Measurements from ENCODE around the gene MAN1A2.
A peak's percentile ranks its signal among the peaks of the same experiment; 100 is the strongest.

The MAN1A2 gene

GRCh38 chr1:117511273-117511672, 144.0 kb downstream of the MAN1A2 start:
- TF ChIP-seq CTCF (IDR thresholded peaks at IDR 0.05; ENCODE audit: low read depth, low read length, poor library complexity, severe bottlenecking) = no peak
- TF ChIP-seq EZH2phosphoT487 (IDR thresholded peaks at IDR 0.05; ENCODE audit: borderline replicate concordance, low read length) = no peak
- H3F3A ChIP-seq (ENCODE audit: control insufficient read depth, insufficient read depth) = no peaks in the 10 kb centered on the region
- H3K4me1 ChIP-seq (ENCODE audit: control insufficient read depth, low read length) = no peaks in the 10 kb centered on the region
- H3K27me3 ChIP-seq (ENCODE audit: control insufficient read depth, low read length) = no peaks in the 10 kb centered on the region
- no peaks in the 10 kb centered on the region for H3K79me2 ChIP-seq (ENCODE audit: control insufficient read depth, low read length)
- H3K27ac ChIP-seq (ENCODE audit: low read depth, low read length) = no peak overlapping the region
- H4K20me1 ChIP-seq (ENCODE audit: control insufficient read depth, insufficient read depth, low read depth, low read length) = no peaks in the 10 kb centered on the region
- no peak overlapping the region for H3K4me3 ChIP-seq (ENCODE audit: low read length)
- no peaks in the 10 kb centered on the region for H3K9me2 ChIP-seq (replicated peaks; ENCODE audit: control insufficient read depth, low read length)
- H3K36me3 ChIP-seq (ENCODE audit: control insufficient read depth, low read length) = peaks cover 5% of the 10 kb centered on the region; the same call in 1 of the 2 replicates
- no peaks in the 10 kb centered on the region for H3K9me3 ChIP-seq (ENCODE audit: control insufficient read depth, insufficient read depth, low read length)
- H3K4me2 ChIP-seq (ENCODE audit: low read length) = no peak overlapping the region

GRCh38 chr1:117512728-117513321, 145.6 kb downstream of the MAN1A2 start:
- Histone ChIP-seq H3K4me3 (ENCODE audit: low read length) (no peak overlapping the region), H3K4me1 (ENCODE audit: control insufficient read depth, low read length) (no peaks in the 10 kb centered on the region), H4K20me1 (ENCODE audit: control insufficient read depth, insufficient read depth, low read depth, low read length) (no peaks in the 10 kb centered on the region), H3K4me2 (ENCODE audit: low read length) (no peak overlapping the region), H3K79me2 (ENCODE audit: control insufficient read depth, low read length) (no peaks in the 10 kb centered on the region), H3K36me3 (ENCODE audit: control insufficient read depth, low read length) (peaks cover 7% of the 10 kb centered on the region; the same call in 1 of the 2 replicates), H3K27me3 (ENCODE audit: control insufficient read depth, low read length) (no peaks in the 10 kb centered on the region), H3K9me2 (replicated peaks; ENCODE audit: control insufficient read depth, low read length) (no peaks in the 10 kb centered on the region), H3K9me3 (ENCODE audit: control insufficient read depth, insufficient read depth, low read length) (no peaks in the 10 kb centered on the region), H3K27ac (ENCODE audit: low read depth, low read length) (no peak overlapping the region), H3F3A (ENCODE audit: control insufficient read depth, insufficient read depth) (no peaks in the 10 kb centered on the region)
- TF ChIP-seq CTCF (IDR thresholded peaks at IDR 0.05; ENCODE audit: low read depth, low read length, poor library complexity, severe bottlenecking) = peak; percentile 57
- no peak for TF ChIP-seq EZH2phosphoT487 (IDR thresholded peaks at IDR 0.05; ENCODE audit: borderline replicate concordance, low read length)

GRCh38 chr1:117523111-117523510, 155.9 kb downstream of the MAN1A2 start:
- Histone ChIP-seq H3K79me2 (ENCODE audit: control insufficient read depth, low read length) (no peaks in the 10 kb centered on the region), H3F3A (ENCODE audit: control insufficient read depth, insufficient read depth) (no peaks in the 10 kb centered on the region), H3K27me3 (ENCODE audit: control insufficient read depth, low read length) (no peaks in the 10 kb centered on the region), H3K27ac (ENCODE audit: low read depth, low read length) (no peak overlapping the region), H3K4me3 (ENCODE audit: low read length) (no peak overlapping the region), H3K4me2 (ENCODE audit: low read length) (no peak overlapping the region), H3K36me3 (ENCODE audit: control insufficient read depth, low read length) (no peaks in the 10 kb centered on the region), H3K9me2 (replicated peaks; ENCODE audit: control insufficient read depth, low read length) (no peaks in the 10 kb centered on the region), H3K9me3 (ENCODE audit: control insufficient read depth, insufficient read depth, low read length) (no peaks in the 10 kb centered on the region), H4K20me1 (ENCODE audit: control insufficient read depth, insufficient read depth, low read depth, low read length) (no peaks in the 10 kb centered on the region), H3K4me1 (ENCODE audit: control insufficient read depth, low read length) (no peaks in the 10 kb centered on the region)
- TF ChIP-seq EZH2phosphoT487 (IDR thresholded peaks at IDR 0.05; ENCODE audit: borderline replicate concordance, low read length) (no peak), CTCF (IDR thresholded peaks at IDR 0.05; ENCODE audit: low read depth, low read length, poor library complexity, severe bottlenecking) (no peak)
